ENCODE results near the gene EIF4G3. TPM values are rescaled to one million over a fixed set of nuclear protein-coding genes. Genes with fewer than 3 reads are reported as not detected.

The EIF4G3 gene
- total and polyA plus RNA-seq, 2 of the 8 experiments (the other 6 are each of a cell fraction or from before 2014, with no cell fraction given): 47.5 to 66.6 TPM

DNA sequence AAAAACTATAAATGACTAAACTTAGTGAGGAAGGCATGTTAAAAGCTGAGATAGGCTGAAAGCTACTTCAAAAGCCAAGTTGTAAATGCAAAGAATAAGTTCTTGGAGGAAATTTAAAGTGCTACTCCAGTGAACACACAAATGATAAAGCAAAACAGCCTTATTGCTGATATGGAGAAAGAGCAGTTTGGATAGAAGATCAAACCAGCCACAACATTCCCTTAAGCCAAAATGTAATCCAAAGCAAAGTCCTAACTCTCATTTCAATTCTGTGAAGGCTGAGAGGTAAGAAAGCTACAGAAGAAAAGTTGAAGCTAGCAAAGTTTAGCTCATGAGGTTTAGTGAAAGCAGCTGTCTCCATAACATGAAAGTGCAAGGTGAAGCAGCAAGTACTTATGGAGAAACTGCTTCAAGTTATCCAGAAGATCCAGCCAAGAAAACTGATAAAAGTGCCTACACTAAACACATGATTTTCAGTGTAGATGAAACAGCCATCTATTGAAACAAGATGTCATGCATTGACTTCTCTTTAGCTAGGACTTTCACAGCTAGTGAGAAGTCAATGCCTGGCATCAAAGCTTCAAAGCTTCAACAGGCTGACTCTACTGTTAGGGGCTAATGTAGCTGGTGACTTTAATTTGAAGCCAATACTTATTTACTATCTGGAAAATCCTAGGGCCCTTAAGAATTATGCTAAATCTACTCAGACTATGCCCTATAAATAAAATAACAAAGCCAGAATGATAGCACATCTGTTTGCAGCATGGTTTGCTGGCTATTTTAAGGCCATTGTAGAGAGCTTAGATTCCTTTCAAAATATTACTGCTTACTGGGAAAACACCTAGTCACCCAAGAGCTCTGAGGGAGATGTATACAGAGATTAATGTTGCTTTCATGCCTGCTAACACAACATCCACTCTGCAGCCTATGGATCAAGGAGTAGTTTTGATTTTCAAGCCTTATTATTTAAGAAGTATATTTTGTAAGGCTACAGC, 188.6 kb downstream of the EIF4G3 start (continued):
- TF ChIP-seq, protein P1, sequence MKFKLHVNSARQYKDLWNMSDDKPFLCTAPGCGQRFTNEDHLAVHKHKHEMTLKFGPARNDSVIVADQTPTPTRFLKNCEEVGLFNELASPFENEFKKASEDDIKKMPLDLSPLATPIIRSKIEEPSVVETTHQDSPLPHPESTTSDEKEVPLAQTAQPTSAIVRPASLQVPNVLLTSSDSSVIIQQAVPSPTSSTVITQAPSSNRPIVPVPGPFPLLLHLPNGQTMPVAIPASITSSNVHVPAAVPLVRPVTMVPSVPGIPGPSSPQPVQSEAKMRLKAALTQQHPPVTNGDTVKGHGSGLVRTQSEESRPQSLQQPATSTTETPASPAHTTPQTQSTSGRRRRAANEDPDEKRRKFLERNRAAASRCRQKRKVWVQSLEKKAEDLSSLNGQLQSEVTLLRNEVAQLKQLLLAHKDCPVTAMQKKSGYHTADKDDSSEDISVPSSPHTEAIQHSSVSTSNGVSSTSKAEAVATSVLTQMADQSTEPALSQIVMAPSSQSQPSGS (IDR thresholded peaks at IDR 0.05; ENCODE audit: low read length): no peak
- no peak for TF ChIP-seq NRF1 (IDR thresholded peaks at IDR 0.05; ENCODE audit: low read depth, low read length)
- TF ChIP-seq, protein P2, sequence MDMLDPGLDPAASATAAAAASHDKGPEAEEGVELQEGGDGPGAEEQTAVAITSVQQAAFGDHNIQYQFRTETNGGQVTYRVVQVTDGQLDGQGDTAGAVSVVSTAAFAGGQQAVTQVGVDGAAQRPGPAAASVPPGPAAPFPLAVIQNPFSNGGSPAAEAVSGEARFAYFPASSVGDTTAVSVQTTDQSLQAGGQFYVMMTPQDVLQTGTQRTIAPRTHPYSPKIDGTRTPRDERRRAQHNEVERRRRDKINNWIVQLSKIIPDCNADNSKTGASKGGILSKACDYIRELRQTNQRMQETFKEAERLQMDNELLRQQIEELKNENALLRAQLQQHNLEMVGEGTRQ (IDR thresholded peaks at IDR 0.05; ENCODE audit: low read length): no peak
- no peak for TF ChIP-seq POLR2A (IDR thresholded peaks at IDR 0.05; ENCODE audit: control extremely low read depth in 1 of 2, low read depth in 2 of 2, low read length in 2 of 2)
- TF ChIP-seq NANOG (IDR thresholded peaks at IDR 0.05; ENCODE audit: insufficient read depth, low read depth, low read length, poor library complexity, severe bottlenecking): no peak
- no peak for TF ChIP-seq BRCA1 (IDR thresholded peaks at IDR 0.05; ENCODE audit: low read depth, low read length)
